GM18498 (cell line): ENCODE data around the gene PACSIN2.

ENCODE experiments used
- ATAC-seq: cut with Tn5 transposase; IDR thresholded peaks from one replicate; pipeline ENCODE4 v1.9.1; 2021; ENCODE audit warnings: mild to moderate bottlenecking, moderate library complexity; ENCODE audit not compliant: unreplicated experiment

Gene PACSIN2

DNA sequence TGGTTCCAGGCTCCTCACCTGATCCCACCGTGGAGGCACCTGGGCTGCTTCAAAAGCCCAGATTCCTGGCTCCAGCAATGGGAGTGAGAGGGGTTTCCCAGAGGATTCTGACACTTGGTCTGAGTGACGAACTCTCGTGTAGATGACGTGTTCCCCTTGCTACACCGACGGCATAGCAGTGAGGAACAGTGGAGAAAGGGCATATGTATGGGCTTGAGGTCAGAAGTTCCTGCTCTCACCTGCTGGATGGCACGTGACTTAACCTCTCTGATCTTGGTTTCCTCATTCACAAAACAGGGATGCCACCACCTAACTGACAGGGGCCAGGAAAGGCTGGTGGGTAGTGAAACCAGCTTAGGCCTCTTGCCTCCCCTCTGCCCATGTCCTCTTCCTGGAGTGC is 127.8 kb downstream of the PACSIN2 start:
- no peak for ATAC-seq

GRCh38 chr22:42885446-42885845 is 129.5 kb downstream of the PACSIN2 start:
- ATAC-seq, result no peak

GRCh38 chr22:42884616-42885375 is 130.2 kb downstream of the PACSIN2 start:
- ATAC-seq, result no peak

GRCh38 chr22:42883970-42884369 is 131.0 kb downstream of the PACSIN2 start:
- ATAC-seq, result no peak

DNA sequence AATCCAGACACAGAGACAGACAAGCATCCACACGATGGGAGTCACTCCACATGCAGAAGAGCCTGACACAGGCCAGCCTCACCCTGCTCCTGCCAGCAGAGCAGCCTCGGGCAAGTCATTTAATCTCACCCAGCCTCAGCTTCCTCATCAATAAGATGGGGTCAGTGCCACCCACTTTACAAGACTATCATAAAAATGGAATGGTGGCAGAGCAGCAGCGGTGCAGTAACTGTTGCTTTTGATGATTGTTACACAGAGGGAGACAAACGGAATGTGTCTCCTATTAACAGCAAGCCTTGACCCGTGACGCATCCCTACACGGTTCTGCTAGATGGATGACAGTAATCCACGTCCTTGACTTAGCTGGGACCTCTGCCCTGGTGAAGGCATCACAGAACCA is 131.8 kb downstream of the PACSIN2 start:
- ATAC-seq, result no peak

DNA sequence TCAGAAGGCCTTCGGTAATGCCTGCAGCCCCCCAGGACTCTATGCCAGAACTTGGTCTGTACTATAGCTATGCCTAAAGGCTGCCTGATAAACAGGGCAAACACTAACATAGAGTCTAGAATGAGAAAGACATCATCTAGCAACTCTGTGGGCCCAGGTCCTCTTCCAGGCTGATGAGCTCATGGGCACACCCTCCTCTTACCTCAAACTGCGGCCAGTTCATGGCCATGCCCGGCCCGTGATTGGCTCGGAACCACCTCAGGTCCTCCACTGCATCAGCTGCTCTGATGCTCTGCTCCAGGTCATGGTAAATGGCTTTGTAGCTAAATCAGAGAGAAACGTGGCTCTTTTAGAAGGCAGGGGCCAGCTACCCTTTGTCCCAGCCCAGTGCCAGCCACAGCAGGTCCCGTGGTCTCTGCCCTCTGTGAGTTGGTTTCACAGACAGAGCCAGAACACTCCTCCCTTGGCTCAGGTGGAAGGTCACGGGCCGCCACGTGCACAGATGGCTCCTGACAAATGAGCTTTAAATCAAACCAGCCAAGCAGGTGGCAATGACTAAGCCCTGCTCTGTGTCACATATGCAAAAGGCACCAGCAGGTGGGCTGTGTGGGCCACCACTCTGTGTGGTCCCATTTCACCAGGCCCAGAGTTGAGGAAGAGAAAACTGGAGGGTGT is 132.8 kb downstream of the PACSIN2 start:
- no peak for ATAC-seq

DNA sequence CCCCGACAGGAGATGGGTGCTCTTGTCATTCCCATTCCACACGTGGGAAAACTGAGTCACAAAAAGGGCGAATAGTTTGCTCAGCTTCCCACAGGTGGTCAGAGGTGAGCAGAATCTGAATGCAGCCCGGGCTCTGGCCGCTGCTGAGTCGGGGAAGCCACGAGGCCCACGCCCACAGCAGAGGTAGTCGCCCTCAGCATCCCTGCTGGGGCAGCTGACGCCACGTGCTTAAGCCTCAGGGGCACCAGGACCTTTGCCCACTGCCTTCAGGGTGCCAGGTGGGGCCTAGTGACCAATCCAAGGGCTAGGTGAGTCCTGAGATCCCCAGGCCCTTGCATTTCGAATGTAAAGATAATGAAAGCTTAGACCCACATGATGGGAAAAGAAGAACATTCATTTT is 133.7 kb downstream of the PACSIN2 start:
- no peak for ATAC-seq

DNA sequence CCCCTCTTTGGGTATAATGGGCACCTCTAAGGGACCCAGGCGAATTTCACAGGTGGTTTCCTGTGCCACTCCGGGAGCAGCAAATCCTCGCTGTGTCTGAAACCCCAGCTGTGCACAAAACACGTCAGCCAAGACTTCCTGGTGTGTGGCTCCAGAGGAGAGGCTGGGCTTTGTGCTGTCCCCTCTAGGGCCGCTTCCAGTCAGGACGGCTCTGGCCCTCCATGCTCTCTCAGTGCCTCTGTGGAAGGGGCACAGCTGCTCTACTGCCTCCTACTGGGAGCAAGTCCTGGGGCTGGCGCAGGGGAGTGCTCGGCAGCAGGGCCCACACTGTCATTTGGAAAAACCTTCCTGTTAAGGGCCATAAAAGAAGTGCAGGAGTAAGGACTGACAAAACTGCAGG is 134.1 kb downstream of the PACSIN2 start:
- no peak for ATAC-seq

DNA sequence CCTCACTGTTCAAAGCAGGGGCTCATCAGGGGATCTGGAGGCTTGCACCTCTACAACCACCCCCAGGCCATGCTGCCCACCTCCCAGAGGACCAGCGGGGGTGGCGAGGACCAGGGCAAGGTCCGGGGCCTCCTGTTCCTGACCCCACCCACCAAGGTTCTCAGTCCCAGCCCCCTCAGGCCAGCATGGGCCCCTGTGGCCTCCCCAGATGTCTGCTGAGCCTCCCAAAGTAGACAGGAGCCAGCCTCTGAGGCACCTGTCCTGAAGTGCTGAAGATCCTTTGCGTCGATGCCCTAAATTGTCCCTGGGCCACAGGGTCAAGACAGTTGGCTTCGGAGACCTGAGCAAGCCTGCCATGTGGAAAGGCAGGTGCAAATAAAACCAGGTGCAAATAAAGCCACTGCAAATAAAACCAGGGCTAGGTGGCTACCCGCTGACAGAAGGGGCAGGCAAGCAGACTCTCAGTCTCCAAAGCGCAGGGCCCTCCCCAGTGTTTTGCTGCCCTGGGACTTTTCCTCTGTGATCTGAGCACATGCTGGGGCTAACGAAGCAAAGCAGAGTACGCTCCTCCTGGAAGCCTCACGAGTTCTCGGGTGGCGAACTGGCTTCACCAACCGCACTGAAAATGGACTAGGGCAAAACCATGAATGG is 135.5 kb downstream of the PACSIN2 start:
- no peak for ATAC-seq

GRCh38 chr22:42878561-42879305 is 136.2 kb downstream of the PACSIN2 start:
- no peak for ATAC-seq

GRCh38 chr22:42877597-42878340 is 137.2 kb downstream of the PACSIN2 start:
- ATAC-seq, result no peak

DNA sequence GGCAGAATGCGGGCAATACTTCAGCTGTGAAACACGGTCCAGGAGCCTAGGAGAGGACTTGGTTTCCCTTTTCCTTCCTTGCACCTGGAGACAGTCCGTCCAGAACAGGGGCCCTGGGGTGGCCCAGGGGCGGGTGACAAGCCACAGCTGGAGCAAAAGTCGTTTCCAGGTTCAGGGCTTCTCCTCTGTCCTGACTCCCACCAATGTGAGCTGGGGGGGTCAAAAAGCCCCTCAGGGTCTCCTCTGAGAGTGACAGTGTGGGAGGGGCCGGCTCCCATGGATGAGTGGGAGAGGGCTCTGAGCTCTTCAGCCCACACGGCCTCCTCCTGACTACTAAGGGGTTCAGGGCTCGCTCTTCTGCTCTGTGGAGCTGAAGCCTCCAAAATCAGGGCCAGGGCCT is 137.8 kb downstream of the PACSIN2 start:
- no peak for ATAC-seq

- no peak for ATAC-seq
Observed at GRCh38 chr22:42876041-42876440, 138.9 kb downstream of the PACSIN2 start.

DNA sequence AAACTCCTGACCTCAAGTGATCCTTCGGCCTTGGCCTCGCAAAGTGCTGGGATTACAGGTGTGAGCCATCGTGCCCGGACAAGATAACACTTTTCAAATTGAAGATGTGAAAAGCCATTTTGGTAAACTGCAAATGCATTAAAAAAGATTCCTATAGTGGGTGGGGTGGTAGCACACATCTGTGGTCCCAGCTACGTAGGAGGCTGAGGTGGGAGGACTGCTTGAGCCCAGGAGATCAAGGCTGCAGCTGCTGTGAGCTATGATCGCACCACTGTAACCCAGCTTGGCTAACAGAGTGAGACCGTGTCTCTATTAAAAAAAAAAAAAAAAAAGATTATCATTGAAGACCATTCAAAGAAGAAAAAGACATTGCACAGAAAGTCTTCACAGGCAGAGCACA is 140.9 kb downstream of the PACSIN2 start:
- ATAC-seq, result no peak

DNA sequence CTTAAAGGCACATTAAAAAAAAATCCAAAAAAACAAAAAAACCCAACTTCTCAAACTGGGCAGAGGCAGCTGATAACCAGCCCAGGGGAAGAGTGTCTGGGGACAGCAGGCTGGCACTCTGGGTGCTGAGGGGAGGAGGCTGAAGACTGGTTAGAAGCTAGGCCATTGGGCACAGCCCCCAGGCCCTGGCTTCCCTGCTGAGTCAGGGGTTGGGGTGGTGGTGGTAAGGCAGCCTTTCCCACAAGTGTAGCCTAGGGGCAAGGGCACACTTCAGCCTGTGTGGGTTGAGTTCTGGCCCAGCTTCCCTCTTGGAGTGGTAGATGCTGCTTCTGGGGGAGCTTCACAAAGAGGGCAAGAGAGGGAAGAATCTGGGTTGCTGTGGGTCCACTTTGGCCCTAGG is 141.6 kb downstream of the PACSIN2 start:
- no peak for ATAC-seq

DNA sequence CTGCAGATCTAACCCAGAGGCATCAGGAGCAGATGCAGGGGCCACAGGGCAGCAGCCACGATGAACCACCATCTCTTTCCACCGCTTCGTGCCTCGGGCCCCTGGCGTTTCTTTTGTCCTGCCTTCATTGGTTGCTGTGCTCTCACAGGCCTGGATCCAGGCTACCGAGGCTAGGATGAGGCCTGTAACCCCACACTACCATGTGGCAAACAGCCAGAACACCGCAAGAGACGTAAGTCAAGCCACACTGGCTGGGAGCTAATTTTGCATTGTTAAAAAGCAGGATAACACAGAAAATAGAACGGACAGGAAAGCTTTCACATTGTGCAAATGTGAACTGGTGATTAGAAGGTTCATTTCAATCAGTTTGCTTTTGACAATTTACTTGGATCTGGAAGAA is 142.1 kb downstream of the PACSIN2 start:
- ATAC-seq, result no peak

DNA sequence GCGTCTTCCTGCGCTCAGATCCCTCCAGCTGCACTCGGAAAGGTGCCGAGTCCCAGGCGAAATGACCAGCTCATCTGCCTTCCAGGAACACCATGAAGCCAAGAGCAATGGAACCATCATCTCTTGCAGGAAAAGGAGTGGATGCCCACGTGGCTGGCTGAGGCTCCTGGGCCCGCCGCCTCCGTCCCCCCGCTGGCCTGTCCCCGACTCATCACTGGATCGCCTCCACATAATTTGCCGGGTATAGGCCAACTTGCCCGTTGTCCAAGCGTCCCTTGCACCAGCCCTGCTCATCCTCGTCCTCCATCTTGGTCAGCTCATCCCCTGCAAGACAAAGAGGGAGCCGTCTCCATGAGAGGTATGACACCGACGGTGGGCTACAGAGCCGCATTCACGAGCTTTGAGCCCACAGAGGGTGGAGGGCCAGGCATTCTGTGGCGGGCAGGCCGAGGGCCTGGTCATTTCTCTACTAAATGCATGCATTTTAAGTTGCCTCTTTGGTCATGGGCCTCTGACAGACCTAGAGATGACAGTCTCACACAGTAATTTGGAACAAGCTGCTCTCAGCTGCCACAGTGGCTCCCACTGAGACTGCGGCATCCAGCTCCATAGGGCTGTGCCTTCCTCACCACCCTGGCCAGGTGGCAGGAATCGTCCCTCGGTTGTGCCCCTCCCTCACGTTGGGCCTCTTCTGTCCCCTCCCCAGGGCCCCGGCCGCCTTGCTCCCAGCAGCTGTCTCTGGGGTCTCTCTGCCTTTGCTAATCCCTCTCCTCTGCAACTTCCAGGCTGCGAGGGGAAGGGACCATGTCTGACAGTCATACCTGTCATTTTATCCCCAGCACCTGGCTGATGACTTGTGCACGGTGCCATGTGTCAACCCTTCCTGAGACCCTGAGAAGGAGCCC is 143.6 kb downstream of the PACSIN2 start:
- no peak for ATAC-seq

- ATAC-seq, result no peak
Observed at GRCh38 chr22:42869888-42870480, 145.0 kb downstream of the PACSIN2 start.

GRCh38 chr22:42869463-42869862 is 145.5 kb downstream of the PACSIN2 start:
- ATAC-seq, result no peak
